Activated naive CD4-positive, alpha-beta T cell treated with anti-CD3 and anti-CD28 coated beads, Interleukin-2, amount 50 U/mL, for 16 hours (primary cell): ENCODE data around the gene RNF130.
A peak's percentile ranks its signal among the peaks of the same experiment; 100 is the strongest.

Source experiments
- DNase-seq: peaks from one replicate; pipeline ENCODE4 v3.0.0-alpha.2; 2020

Gene RNF130

DNA sequence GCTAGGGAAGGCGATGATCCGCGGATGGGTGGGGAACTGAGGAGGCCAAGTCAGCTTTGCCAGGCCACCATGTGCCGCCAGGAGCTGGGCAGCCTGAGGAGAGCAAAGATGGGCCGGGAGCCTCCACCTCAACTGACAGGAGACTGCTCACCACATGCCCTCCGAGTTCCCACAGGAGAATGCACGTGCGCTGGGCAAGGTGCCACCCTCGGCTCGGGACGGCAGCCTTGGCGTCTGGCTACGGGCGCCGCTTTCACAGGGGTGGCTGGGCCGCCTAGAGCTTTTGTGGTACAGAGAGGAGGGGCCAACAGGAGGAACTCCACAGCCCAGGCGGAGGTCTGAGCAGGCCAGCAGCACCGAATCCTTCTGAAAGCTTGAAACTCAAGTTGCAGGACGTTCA is 158.6 kb downstream of the RNF130 start:
- no peak for DNase-seq

DNA sequence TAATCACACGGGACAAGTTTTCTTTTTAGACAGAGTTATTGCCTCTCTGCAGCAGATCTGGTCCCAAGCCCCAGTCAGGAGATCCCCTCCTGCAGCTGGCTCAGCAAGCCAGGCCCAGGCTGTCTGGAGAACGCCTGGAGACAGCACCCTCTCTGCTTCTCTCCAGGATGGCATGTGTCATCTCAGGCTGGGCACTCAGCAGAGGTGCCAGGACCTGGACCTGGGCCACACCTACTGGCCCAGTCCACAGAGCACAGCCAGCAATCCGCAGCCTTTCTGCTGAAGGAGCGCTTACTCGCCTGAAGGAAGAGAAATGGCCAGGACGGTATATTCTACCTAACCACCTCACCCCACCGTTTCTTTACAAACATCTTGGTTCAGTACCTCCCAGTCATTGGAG is 159.2 kb downstream of the RNF130 start:
- DNase-seq, result no peak

- no peak for DNase-seq
Measured at GRCh38 chr5:179909224-179909623, 162.3 kb downstream of the RNF130 start.

- DNase-seq, result no peak
Measured at GRCh38 chr5:179908528-179908927, 163.0 kb downstream of the RNF130 start.

GRCh38 chr5:179907556-179908324 is 163.8 kb downstream of the RNF130 start, which contains the start of gene TBC1D9B:
TBC1D9B (minus strand) TSS chr5:179907897; CDS start chr5:179907821, 76 bp downstream.
- peak; percentile 74 for DNase-seq

DNA sequence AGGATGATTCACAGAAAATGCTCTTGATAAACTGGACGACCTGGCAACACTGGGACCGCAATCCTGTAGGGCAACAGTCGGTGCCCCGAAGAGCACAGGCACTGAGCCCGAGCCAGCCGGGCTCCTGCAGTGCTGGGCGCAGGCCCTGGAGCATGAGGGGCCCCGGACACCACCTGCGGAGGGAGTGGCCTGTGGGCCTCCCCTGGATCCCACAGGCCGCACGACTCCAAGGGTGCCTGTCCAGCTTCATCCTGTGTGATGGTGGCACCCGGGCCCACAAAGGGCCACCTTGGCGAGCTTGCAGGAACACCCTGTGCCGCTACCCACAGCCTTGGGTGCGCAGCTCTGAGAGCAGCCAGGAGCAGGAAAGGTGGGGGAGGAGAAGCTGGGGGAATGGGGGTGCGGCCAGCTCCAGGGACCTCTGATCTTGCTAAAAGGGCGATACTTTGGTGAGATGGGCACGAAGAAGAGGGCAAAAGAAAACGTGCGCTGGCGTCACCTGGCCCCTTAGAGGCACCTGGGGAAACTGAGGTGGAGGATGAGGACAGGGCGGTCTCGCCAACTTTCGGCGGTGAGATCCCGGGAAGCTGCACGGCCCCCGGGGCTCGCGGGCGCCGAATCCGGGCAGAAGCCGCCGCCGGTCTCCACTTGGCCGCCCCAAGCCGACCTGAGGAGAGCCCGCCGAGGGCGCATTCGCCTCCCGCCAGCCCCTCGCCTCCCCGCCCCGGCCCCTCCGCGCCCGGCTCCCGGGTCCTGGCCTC is 164.6 kb downstream of the RNF130 start:
- peak; percentile 38 for DNase-seq

GRCh38 chr5:179906294-179906794 is 165.2 kb downstream of the RNF130 start:
- no peak for DNase-seq

- DNase-seq, result no peak
Measured at GRCh38 chr5:179905161-179905560, 166.4 kb downstream of the RNF130 start.
